GM18508 (cell line): ENCODE measurements around the gene KLK5.

Experiments
- ATAC-seq: cut with Tn5 transposase; IDR thresholded peaks from one replicate; pipeline ENCODE4 v1.9.1; 2021; ENCODE audit warnings: moderate number of reproducible peaks; ENCODE audit not compliant: insufficient read depth, unreplicated experiment

Gene KLK5

GRCh38 chr19:50925734-50926133 lies 27.1 kb downstream of the KLK5 start:
- ATAC-seq: no peak

DNA sequence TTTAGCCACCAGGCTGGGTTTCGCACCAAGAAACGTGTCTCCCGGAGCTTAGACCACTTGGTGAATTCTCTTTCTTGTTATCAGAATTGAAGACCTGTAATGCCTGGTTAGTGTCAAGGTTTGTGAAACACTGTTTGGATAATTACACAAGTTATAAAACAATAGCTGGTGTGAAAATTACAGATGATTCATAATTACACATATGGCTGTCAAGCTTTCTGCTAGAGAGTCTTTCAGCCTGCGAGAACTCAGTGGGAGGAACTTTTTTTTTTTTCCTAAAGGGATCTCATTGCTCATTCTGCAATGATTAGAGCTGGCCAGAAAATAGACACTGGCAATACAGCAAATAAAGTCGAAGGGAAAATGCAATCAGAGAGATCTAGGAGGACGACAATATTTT lies 28.3 kb downstream of the KLK5 start:
- ATAC-seq: no peak

- peak; percentile 72 for ATAC-seq
These were observed 30.5 kb downstream of the KLK5 start for GRCh38 chr19:50922317-50922853.

GRCh38 chr19:50921426-50922316 lies 31.2 kb downstream of the KLK5 start:
- no peak for ATAC-seq

DNA sequence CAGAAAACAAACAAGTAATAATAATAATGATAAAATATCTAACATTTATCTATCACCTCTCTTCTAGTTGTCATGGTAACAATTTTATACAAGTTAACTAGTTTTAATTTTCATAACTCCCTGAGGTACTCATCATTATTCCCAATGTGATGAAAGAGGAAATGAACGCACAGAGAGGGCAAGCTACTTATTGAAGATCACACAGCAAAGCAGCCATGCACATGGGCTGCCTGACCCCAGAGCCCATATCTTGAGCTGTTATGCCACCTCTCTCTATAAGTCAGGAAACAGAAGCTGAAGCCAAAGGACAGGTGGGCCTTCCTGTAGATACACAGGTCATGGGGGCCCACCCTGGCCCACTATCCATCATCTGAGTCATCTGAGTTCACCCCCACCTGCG lies 36.8 kb downstream of the KLK5 start:
- ATAC-seq: no peak

GRCh38 chr19:50912727-50913716 lies 39.8 kb downstream of the KLK5 start:
- ATAC-seq: no peak

DNA sequence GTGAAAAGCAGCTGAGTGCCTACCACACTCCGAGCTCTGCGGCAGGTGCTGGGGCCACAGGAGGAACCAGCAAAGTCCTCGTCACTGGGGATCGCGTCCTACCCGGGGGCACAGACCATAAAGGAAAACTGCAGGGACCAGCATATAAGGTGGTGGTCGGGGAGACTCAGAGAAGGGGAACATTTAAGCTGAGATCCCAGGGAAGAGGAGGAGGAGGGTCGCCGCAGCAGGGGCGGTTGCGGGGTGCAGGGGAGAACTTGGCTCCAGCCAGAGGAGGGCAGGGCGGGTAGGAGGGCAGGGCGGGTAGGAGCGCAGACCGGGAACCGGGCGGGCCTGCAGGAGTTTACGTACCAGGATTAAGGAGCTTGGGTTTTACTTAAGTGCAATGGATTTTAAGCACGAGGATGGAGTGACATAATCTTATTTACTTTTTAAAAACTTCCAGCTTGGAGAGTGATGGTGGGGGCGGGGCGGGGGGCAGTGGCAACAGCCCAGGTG lies 40.7 kb downstream of the KLK5 start:
- ATAC-seq: no peak

- no peak for ATAC-seq
These were observed 41.4 kb downstream of the KLK5 start, which contains the start of gene KLK4 for GRCh38 chr19:50911206-50912101. Gene KLK4, minus strand, starts transcription at chr19:50911395. Its CDS starts 657 bp downstream, at chr19:50910738.

DNA sequence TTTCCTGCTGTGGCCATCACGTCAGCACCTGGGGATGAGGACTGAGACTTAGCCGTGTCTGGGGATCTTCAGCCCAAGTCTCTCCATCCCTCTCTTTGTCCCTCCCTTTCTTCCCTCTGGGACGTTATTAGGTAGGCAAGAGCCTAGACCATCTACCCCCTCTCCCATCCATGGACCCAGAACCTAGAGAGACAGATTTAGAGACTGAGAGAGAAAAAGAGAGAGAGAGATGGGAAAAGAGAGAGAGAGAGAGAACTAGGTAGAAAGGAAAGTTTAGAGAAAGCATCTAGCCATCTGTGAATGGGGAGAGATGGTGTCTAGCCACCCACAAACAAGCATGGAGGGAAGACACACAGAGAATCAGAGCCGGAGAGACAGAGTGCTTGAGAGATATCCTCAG lies 42.1 kb downstream of the KLK5 start:
- ATAC-seq: no peak

GRCh38 chr19:50909240-50910070 lies 43.4 kb downstream of the KLK5 start:
- no peak for ATAC-seq

DNA sequence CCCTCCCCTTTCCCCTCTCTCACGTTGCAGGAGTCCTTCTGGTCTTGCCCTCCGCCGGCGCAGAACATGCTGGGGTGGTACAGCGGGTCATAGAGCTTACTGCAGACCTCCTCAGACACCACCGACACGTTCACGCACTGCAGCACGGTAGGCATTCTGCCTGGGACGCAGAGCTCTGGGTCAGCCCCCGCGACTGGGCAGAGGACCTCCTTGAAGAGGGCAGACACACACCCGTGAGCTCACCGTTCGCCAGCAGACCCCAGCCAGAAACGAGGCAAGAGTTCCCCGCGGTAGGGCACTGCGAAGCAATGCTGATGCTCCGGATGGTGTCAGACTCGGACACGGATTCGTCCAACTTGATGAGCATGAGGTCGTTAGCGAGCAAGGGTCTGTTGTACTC lies 44.5 kb downstream of the KLK5 start:
- ATAC-seq: no peak

DNA sequence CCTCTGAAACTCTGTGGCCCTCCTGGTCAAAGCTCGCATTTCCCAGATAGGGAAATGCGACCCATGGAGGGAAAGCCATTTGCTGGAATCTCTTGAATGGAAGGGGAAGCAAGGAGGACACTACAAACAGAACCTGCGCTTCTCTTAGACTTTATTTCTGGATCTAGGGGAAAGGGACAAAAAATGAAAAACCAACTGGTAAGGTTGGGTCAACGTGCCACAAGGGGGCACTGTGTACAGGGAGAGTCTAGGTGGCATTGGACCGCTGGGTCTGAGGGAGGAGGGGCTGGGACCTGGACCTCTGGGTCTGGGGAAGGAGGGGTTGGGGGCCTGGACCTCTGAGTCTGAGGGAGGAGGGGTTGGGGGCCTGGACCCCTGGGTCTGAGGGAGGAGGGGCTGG lies 46.6 kb downstream of the KLK5 start:
- ATAC-seq: no peak

- no peak for ATAC-seq
These were observed 50.2 kb downstream of the KLK5 start for GRCh38 chr19:50902640-50903039.

GRCh38 chr19:50899569-50899968 lies 53.3 kb downstream of the KLK5 start:
- ATAC-seq: no peak

DNA sequence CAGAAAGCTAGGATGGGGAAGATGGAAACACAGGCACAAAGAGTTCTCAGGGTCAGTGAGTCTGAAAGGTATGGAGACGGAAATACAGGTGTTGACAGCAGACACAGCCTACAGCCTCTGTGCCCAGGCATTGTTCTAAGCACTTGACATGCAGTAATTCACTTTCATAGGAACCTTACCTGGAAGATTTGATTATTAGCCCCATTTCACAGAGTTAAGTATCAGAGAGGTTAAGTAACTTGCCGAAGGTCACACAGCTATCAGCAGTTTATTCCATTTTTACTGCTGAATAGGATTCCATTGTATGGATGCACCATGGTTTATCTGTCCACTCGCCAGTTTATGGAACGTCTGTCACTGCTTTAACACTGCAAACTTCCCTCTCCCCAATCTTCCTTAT lies 54.8 kb downstream of the KLK5 start:
- ATAC-seq: no peak

DNA sequence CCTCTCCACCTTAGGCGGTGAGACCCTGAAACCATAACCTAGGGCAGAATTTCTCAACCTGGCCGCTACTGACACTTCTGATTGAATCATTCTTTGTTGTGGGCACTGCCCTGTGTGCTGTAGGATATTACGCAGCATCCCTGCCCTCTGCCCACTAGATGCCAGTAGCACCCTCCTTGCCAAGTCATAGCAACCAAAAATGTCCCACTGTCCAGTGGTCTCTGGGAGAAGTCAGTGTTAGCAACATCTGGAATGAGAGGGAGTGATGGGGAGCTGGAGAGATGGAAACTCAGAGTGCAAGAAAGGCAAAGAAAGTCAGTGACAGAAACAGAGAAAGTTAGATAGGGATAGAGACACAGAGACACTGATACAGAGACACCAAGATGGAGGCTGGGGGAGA lies 55.2 kb downstream of the KLK5 start:
- ATAC-seq: no peak

DNA sequence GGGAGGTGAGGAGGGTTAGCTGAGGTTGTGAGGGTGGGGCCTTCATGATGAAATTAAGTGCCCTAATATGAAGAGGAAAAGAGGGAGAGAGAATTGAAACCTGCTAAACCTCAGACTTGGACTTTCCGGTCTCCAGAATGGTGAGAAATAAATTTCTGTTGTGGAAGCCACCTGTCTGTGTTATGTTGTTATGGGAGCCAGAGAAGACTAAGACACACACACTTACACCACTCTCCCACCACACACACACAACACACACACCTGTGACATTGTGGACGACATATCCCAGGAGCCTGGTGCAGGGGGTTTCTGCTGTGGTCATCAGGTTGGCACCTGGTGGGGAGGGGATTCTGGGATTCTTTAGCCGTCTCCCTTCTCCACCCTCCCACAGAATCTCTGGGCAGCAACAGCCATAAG lies 55.6 kb downstream of the KLK5 start:
- peak; percentile 13 for ATAC-seq

- peak; percentile 66 for ATAC-seq
These were observed 56.1 kb downstream of the KLK5 start for GRCh38 chr19:50896591-50897190.
